IPS-18c (cell line): ENCODE data around the gene MR1.
"Not testable (repeated sequence)": the region's sequence is repeated elsewhere in the genome, so short reads cannot be mapped to it uniquely, and the experiment has no call there.

Source experiments
- H3K4me3 ChIP-seq: 2 replicates; pipeline ENCODE4 v1.7.0; 2013; ENCODE audit warnings: low read depth, mild to moderate bottlenecking, low read length, moderate library complexity; ENCODE audit not compliant: insufficient read depth
- H3K9me3 ChIP-seq: one replicate; pipeline ENCODE4 v1.6.1; 2013; ENCODE audit warnings: mild to moderate bottlenecking, low read length, moderate library complexity; ENCODE audit not compliant: control insufficient read depth, insufficient read depth

The MR1 gene

GRCh38 chr1:181021811-181022434, 11.9 kb upstream of the MR1 start:
- no peaks in the 10 kb centered on the region for H3K9me3 ChIP-seq

GRCh38 chr1:181023265-181024057, 10.3 kb upstream of the MR1 start:
- no peak overlapping the region for H3K4me3 ChIP-seq
- H3K9me3 ChIP-seq, result no peaks in the 10 kb centered on the region

More at GRCh38 chr1:181021811-181022434, 11.9 kb upstream of the MR1 start:
- H3K4me3 ChIP-seq, result peak overlapping the region; percentile 95

GRCh38 chr1:181028196-181028595, 5.6 kb upstream of the MR1 start:
- Histone ChIP-seq H3K9me3 (no peaks in the 10 kb centered on the region), H3K4me3 (no peak overlapping the region)

- H3K4me3 ChIP-seq, result no peak overlapping the region
- no peaks in the 10 kb centered on the region for H3K9me3 ChIP-seq
These were observed 5.2 kb upstream of the MR1 start for GRCh38 chr1:181028615-181029014.

- Histone ChIP-seq H3K9me3 (no peaks in the 10 kb centered on the region), H3K4me3 (no peak overlapping the region)
These were observed 1.2 kb upstream of the MR1 start for GRCh38 chr1:181032535-181032934.

GRCh38 chr1:181033128-181033798, 520 bp upstream of the MR1 start:
- Histone ChIP-seq H3K9me3 (no peaks in the 10 kb centered on the region), H3K4me3 (no peak overlapping the region)

- not testable (repeated sequence) for H3K4me3 ChIP-seq, H3K9me3 ChIP-seq
These were observed 1.4 kb downstream of the MR1 start for GRCh38 chr1:181035210-181035609.

GRCh38 chr1:181036107-181036836, 2.5 kb downstream of the MR1 start:
- H3K4me3 ChIP-seq, result no peak overlapping the region

GRCh38 chr1:181037386-181037785, 3.6 kb downstream of the MR1 start:
- Histone ChIP-seq H3K9me3 (no peaks in the 10 kb centered on the region), H3K4me3 (no peak overlapping the region)

More at GRCh38 chr1:181036107-181036836, 2.5 kb downstream of the MR1 start:
- no peaks in the 10 kb centered on the region for H3K9me3 ChIP-seq

GRCh38 chr1:181038399-181038873, 4.7 kb downstream of the MR1 start:
- Histone ChIP-seq H3K4me3 (no peak overlapping the region), H3K9me3 (no peaks in the 10 kb centered on the region)

- H3K9me3 ChIP-seq, result no peaks in the 10 kb centered on the region
- no peak overlapping the region for H3K4me3 ChIP-seq
These were observed 6.6 kb downstream of the MR1 start for GRCh38 chr1:181040284-181040865.

GRCh38 chr1:181043025-181043888, 9.5 kb downstream of the MR1 start:
- no peaks in the 10 kb centered on the region for H3K9me3 ChIP-seq
- no peak overlapping the region for H3K4me3 ChIP-seq

- H3K9me3 ChIP-seq, result no peaks in the 10 kb centered on the region
- H3K4me3 ChIP-seq, result no peak overlapping the region
These were observed 10.7 kb downstream of the MR1 start for GRCh38 chr1:181044449-181044966.

GRCh38 chr1:181045946-181046345, 12.2 kb downstream of the MR1 start:
- not testable (repeated sequence) for H3K4me3 ChIP-seq, H3K9me3 ChIP-seq

- H3K4me3 ChIP-seq, result no peak overlapping the region
- H3K9me3 ChIP-seq, result no peaks in the 10 kb centered on the region
These were observed 15.6 kb downstream of the MR1 start for GRCh38 chr1:181049378-181049777.

- Histone ChIP-seq H3K9me3 (no peaks in the 10 kb centered on the region), H3K4me3 (no peak overlapping the region)
These were observed 17.1 kb downstream of the MR1 start for GRCh38 chr1:181050922-181051321.
